ENCODE results near the gene PRND.
"Not testable (repeated sequence)": the region's sequence is repeated elsewhere in the genome, so short reads cannot be mapped to it uniquely, and the experiment has no call there.

The PRND gene, protein sequence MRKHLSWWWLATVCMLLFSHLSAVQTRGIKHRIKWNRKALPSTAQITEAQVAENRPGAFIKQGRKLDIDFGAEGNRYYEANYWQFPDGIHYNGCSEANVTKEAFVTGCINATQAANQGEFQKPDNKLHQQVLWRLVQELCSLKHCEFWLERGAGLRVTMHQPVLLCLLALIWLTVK

DNA sequence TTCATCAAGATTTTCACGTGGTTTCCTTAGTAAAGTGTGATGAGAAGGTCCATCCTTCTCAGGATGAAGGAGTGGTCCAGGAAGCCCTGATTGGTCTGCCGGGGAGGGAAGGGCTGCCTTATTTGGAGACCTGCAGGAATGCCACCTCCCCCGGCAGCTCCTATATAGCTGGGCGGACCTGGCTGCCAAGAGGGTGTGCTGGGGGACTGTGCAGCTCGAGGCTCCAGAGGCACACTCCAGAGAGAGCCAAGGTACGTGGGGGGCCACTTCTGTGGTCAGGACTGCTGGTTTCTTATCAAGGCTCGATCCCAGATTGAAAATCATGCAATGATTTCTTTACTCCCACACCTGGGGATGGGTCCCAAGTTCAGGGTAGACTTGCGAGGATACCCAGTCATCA is at the start of gene PRND:
Gene PRND, plus strand, starts transcription at position 191 of the 400 bp plus-strand sequence. CDS start 2,643 bp downstream, outside the sequence.
- no peak for DNase-seq (ENCODE audit: low read depth in 2 of 2)

DNA sequence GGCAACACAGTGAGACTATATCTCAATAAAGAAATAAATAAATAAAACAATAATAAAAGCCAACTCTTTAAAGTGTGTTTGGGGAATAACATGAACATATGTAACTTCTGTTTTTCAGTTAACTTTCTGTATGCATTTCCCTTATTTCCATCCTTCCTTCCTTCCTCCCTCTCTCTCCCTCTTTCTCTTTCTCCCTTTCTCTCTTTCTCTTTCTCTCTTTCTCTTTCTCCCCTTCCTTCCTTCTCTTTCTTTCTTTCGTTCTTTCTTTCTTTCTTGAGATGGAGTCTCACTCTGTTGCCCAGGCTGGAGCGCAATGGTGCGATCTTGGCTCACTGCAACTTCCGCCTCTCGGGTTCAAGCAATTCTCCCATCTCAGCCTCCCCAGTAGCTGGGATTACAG is 48.8 kb upstream of the PRND start:
- no peak for DNase-seq (ENCODE audit: low read depth in 2 of 2)

DNA sequence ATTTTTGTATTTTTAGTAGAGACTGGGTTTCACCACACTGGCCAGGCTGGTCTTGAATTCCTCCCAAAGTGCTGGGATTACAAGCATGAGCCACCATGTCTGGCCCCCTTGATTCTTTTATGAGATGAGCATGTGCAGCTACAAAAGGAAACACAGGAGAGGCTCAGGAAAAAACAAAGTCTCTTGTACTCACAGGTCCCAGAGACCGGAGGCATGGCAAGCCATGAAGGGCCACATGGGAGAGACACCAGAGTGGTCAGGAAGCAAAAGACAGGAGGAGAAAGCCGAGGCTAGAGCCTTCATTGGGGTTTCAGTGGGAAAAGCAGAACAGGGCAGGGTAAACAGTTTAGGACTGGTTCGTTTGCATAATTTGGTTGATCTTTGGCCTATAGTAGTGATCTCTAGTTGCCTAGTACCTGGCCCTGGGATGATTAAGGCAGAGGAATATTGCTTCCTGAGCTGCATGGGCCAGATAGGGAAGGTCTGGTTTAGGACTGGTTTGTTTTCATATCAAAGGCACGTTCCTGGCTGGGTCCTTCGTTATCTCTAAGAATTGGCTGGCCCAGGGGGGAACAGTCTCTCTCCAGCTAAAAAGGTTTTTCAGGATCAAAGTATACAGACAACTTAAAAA is 48.2 kb upstream of the PRND start:
- no peak for DNase-seq (ENCODE audit: low read depth in 2 of 2)

GRCh38 chr20:4674672-4675071 is 47.0 kb upstream of the PRND start:
- DNase-seq (ENCODE audit: low read depth in 2 of 2), result no peak

DNA sequence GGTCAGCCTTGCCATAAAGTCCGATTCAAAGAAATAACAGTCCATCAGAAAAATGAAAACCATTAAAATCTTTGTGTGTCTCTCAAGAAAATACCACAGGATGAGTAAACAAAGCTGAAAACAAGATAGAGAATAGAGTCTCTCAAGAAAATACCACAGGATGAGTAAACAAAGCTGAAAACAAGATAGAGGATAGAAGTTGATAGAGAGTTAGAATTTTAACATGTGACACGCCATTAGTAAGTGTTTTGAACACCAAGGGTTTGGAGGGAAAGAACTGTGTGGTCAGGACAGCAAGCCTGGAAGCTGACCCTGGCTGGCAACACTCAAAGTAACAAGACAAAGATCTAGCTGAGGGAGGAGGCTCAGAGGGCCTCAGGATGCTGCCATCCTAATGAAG is 43.9 kb upstream of the PRND start:
- no peak for DNase-seq (ENCODE audit: low read depth in 2 of 2)

DNA sequence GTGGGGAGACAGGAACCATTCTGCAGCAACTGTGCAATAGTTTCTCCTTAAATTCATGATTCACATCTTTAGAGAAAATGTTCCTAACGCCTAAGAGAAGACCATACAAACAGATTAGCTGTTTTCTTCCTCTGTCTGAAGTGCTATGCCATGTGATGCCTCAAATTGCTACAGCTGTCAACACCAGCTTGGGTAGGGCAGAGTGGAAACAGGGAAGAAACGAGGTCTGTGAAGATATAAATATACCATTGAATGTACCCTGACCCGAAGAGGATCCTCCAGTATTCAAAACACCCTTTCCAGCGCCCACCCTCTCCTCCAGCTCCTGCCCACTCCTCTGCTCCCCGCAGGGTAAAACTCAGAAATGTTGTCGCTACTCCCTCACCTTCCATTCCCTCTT is 40.3 kb upstream of the PRND start:
- DNase-seq (ENCODE audit: low read depth in 2 of 2), result no peak

- no peak for DNase-seq (ENCODE audit: low read depth in 2 of 2)
These were observed 39.7 kb upstream of the PRND start for GRCh38 chr20:4681991-4682401.

- no peak for DNase-seq (ENCODE audit: low read depth in 2 of 2)
These were observed 39.0 kb upstream of the PRND start for GRCh38 chr20:4682682-4683081.

- no peak for DNase-seq (ENCODE audit: low read depth in 2 of 2)
These were observed 38.4 kb upstream of the PRND start for GRCh38 chr20:4683261-4683660.

GRCh38 chr20:4684837-4685413 is 36.8 kb upstream of the PRND start:
- no peak for DNase-seq (ENCODE audit: low read depth in 2 of 2)

DNA sequence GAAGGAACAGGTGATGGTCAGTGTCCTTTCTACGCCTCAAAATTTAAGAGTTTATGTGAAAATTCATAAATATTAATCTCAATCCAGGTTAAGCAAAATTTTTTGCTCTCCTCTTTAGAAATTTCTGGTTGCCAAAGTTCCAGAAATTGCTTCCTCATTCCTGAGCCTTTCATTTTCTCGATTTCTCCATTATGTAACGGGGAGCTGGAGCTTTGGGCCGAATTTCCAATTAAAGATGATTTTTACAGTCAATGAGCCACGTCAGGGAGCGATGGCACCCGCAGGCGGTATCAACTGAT is 35.8 kb upstream of the PRND start:
- DNase-seq (ENCODE audit: low read depth in 2 of 2), result no peak

DNA sequence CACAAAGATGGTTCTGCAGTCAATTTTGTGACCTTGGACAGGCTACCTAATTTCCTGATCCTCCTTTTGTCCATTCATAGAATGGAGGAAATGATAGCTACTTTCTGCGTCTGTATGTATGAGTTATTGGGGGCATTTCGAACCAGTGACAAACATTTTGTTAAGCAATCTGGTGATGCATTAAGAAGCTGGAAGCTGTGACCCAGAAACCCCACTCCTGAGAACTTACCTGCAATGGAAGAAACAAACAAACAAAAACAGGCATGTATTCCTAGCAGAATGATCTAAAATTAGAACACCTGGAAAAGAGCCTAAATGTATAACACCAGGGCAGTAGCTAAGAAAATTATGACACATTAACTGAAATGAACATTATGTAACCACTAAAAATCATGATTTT is 33.4 kb upstream of the PRND start:
- no peak for DNase-seq (ENCODE audit: low read depth in 2 of 2)

- no peak for DNase-seq (ENCODE audit: low read depth in 2 of 2)
These were observed 32.5 kb upstream of the PRND start for GRCh38 chr20:4689220-4689619.

GRCh38 chr20:4691753-4692152 is 30.0 kb upstream of the PRND start:
- DNase-seq (ENCODE audit: low read depth in 2 of 2), result no peak

GRCh38 chr20:4694076-4694475 is 27.6 kb upstream of the PRND start:
- no peak for DNase-seq (ENCODE audit: low read depth in 2 of 2)

GRCh38 chr20:4697189-4697830 is 24.4 kb upstream of the PRND start:
- DNase-seq (ENCODE audit: low read depth in 2 of 2), result no peak

DNA sequence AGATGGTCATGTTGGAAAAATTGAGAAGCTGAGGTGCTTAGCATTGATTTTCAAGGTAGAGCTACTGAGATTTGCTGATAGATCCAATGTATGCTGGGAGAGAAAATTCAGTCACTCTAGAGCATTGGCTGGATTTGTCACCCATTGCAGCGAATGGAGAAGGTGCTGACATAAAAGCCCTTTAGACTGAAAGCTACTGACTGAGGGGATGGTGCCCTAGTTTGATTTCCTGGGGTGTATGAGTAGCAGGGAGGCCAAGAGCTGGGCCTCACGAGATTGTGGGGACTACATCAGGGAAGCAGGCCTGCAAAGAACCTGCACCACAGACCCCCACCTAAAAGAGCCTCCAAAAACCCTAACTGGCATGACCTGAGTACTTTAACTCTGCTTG is 23.9 kb upstream of the PRND start:
- DNase-seq (ENCODE audit: low read depth in 2 of 2), result no peak

DNA sequence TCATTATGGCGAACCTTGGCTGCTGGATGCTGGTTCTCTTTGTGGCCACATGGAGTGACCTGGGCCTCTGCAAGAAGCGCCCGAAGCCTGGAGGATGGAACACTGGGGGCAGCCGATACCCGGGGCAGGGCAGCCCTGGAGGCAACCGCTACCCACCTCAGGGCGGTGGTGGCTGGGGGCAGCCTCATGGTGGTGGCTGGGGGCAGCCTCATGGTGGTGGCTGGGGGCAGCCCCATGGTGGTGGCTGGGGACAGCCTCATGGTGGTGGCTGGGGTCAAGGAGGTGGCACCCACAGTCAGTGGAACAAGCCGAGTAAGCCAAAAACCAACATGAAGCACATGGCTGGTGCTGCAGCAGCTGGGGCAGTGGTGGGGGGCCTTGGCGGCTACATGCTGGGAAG is 22.5 kb upstream of the PRND start:
- DNase-seq (ENCODE audit: low read depth in 2 of 2), result no peak

GRCh38 chr20:4699957-4700356 is 21.8 kb upstream of the PRND start:
- DNase-seq (ENCODE audit: low read depth in 2 of 2), result no peak

DNA sequence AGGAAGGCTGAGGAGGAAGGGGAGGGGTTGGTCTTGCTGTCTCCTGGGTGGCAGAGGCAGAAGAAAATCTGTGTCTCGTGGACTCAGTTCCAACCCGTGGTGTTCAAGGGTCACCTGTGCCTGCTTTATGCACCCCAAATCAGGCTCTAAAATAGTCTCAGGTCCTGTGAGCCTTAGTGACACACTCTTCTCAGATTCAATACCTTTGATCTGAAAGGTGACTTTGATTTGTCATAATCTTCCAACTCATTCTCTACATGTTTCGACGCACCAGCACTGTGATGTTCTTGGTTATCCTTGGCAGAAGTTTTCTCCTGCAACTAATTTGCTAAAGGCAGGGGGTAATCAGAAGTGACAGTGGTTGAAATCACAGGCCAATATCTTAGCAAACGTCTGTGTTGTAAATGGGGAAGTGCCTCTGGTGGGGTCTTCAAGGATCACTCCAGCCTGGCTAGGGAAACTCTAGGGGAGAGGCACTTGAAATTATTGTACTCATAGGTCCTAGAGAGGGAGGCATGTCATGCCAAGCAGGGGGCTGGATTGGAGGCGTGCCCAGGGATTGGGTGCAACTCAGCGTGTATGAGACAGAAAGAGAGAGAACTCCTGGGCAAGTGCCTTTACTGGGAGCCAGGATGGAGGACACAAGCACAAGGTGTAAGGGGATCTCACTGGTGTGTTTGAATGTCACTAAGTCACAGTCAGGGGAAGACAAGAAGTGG is 19.0 kb upstream of the PRND start:
- DNase-seq (ENCODE audit: low read depth in 2 of 2), result no peak

GRCh38 chr20:4703281-4703676 is 18.4 kb upstream of the PRND start:
- DNase-seq (ENCODE audit: low read depth in 2 of 2), result no peak

GRCh38 chr20:4706941-4707340 is 14.8 kb upstream of the PRND start:
- not testable (repeated sequence) for DNase-seq (ENCODE audit: low read depth in 2 of 2)

DNA sequence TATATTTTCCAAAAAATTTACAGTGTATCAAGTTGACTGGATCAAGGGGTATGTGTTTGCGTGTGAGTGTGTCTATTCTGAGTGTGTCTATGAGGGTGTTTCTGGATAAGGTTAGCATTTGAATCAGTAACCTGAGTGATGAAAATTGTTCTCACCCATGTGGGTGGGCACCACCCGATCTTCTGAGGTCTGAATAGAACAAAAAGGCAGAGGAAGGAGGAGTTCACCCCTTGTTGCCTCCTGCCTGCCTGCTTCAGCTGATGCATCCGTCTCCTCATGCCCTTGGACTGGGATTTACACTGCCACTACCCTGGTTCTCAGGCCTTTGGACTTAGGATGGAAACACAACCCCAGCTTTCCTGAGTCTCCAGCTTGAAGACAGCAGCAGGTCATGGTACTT is 13.7 kb upstream of the PRND start:
- no peak for DNase-seq (ENCODE audit: low read depth in 2 of 2)

Data from stimulated activated CD8-positive, alpha-beta memory T cell treated with anti-CD3 and anti-CD28 coated beads, Interleukin-15, amount 100 ng/mL, for 48 hours (primary cell).